Inflammatory macrophage (primary cell): Measurements from ENCODE around the gene TRAPPC3L.
A peak's percentile ranks its signal among the peaks of the same experiment; 100 is the strongest.

ENCODE experiments used
- DNase-seq, 2 donors: peaks; one replicate each; pipeline ENCODE4 v3.0.0-alpha.2; 2020 to 2022

TRAPPC3L gene

GRCh38 chr6:116556814-116557415 is 11.4 kb upstream of the TRAPPC3L start:
- no peak for DNase-seq

- DNase-seq: no peak
Measured at GRCh38 chr6:116556065-116556464, 10.6 kb upstream of the TRAPPC3L start.

GRCh38 chr6:116553451-116553850 is 8.0 kb upstream of the TRAPPC3L start, which contains the start of gene CALHM4:
TSS of gene CALHM4 (plus strand) at chr6:116553751. CDS start at chr6:116553794, 43 bp downstream.
- DNase-seq: no peak

GRCh38 chr6:116550796-116551195 is 5.3 kb upstream of the TRAPPC3L start:
- no peak for DNase-seq

GRCh38 chr6:116547358-116547757 is 1.9 kb upstream of the TRAPPC3L start:
- DNase-seq: no peak

GRCh38 chr6:116543149-116543548 is 2.3 kb downstream of the TRAPPC3L start:
- DNase-seq: no peak

- no peak for DNase-seq
Measured at GRCh38 chr6:116542426-116542825, 3.1 kb downstream of the TRAPPC3L start.

- DNase-seq: peak; percentile 60 to 77
Measured at GRCh38 chr6:116536216-116536621, 9.3 kb downstream of the TRAPPC3L start.

- no peak for DNase-seq
Measured at GRCh38 chr6:116535109-116535508, 10.4 kb downstream of the TRAPPC3L start.

- peak in 1 of 2 donors; percentile 47 for DNase-seq
Measured at GRCh38 chr6:116533233-116533957, 12.1 kb downstream of the TRAPPC3L start.

GRCh38 chr6:116531675-116532570 is 13.6 kb downstream of the TRAPPC3L start:
- DNase-seq: peak; percentile 73 to 86

- no peak for DNase-seq
Measured at GRCh38 chr6:116530436-116530835, 15.0 kb downstream of the TRAPPC3L start.

GRCh38 chr6:116529466-116530290 is 15.8 kb downstream of the TRAPPC3L start:
- DNase-seq: peak; percentile 16 to 55

- no peak for DNase-seq
Measured at GRCh38 chr6:116528780-116529179, 16.7 kb downstream of the TRAPPC3L start.

- DNase-seq: no peak
Measured at GRCh38 chr6:116528133-116528532, 17.4 kb downstream of the TRAPPC3L start.

GRCh38 chr6:116524236-116524635 is 21.2 kb downstream of the TRAPPC3L start:
- DNase-seq: no peak

GRCh38 chr6:116522896-116523295 is 22.6 kb downstream of the TRAPPC3L start:
- DNase-seq: no peak

- DNase-seq: no peak
Measured at GRCh38 chr6:116518621-116519368, 26.7 kb downstream of the TRAPPC3L start.

- no peak for DNase-seq
Measured at GRCh38 chr6:116515141-116515540, 30.3 kb downstream of the TRAPPC3L start.

GRCh38 chr6:116514111-116514510 is 31.4 kb downstream of the TRAPPC3L start:
- no peak for DNase-seq

- no peak for DNase-seq
Measured at GRCh38 chr6:116513224-116513875, 32.1 kb downstream of the TRAPPC3L start.
